ENCODE measurements around the gene AP1G1. TPM values are rescaled to one million over a fixed set of nuclear protein-coding genes. Genes with fewer than 3 reads are reported as not detected.

AP1G1 gene
- total and polyA plus RNA-seq, 2 of the 8 experiments (the other 6 are each of a cell fraction or from before 2014, with no cell fraction given): 43.9 to 68.4 TPM

GRCh38 chr16:71734511-71734910, 74.1 kb downstream of the AP1G1 start:
- Histone ChIP-seq H3K4me2 (ENCODE audit: insufficient read depth in 1 of 2, low read depth in 2 of 2, low read length in 2 of 2) (no peak overlapping the region), H3K27me3 (replicated peaks in 1 of 4; ENCODE audit: control insufficient read depth in 3 of 4, extremely low read depth in 1 of 4, insufficient read depth in 3 of 4, low read length in 3 of 4) (no peaks in the 10 kb centered on the region), H2BK5ac (ENCODE audit: low read depth, low read length) (no peak overlapping the region), H2AK5ac (ENCODE audit: low read depth, low read length) (no peak overlapping the region), H2BK120ac (replicated peaks; ENCODE audit: low read depth, low read length) (no peak overlapping the region), H3K4me3 (ENCODE audit: extremely low read depth in 1 of 4, insufficient read depth in 2 of 4, low read depth in 3 of 4, low read length in 4 of 4) (no peak overlapping the region), H4K5ac (ENCODE audit: insufficient read length, low read depth, low read length) (no peak overlapping the region), H4K91ac (replicated peaks; ENCODE audit: insufficient read length, low read length) (no peak overlapping the region), H2BK20ac (ENCODE audit: low read length) (no peak overlapping the region), H3K9me3 (ENCODE audit: insufficient read depth in 2 of 2, low read depth in 1 of 2, low read length in 1 of 2) (no peaks in the 10 kb centered on the region), H3K79me1 (ENCODE audit: low read depth, low read length) (no peaks in the 10 kb centered on the region), H3K56ac (replicated peaks; ENCODE audit: insufficient read length, low read depth, low read length) (no peak overlapping the region), H4K20me1 (replicated peaks in 1 of 2; ENCODE audit: control insufficient read depth in 1 of 2, insufficient read depth in 2 of 2, low read length in 2 of 2) (no peaks in the 10 kb centered on the region), H3K14ac (ENCODE audit: insufficient read length) (no peak overlapping the region), H2BK15ac (ENCODE audit: low read length) (no peak overlapping the region), H3K23me2 (ENCODE audit: low read depth, low read length) (no peaks in the 10 kb centered on the region), H3K27ac (ENCODE audit: low read depth, low read length) (no peak overlapping the region), H3K9ac (replicated peaks in 1 of 4; ENCODE audit: extremely low read depth in 1 of 4, low read depth in 3 of 4, low read length in 3 of 4) (no peak overlapping the region), H3K4ac (replicated peaks; ENCODE audit: insufficient read length, low read depth, low read length) (no peak overlapping the region), H3K23ac (ENCODE audit: insufficient read length) (no peak overlapping the region), H3K18ac (ENCODE audit: extremely low read depth, low read length) (no peak overlapping the region), H3K4me1 (replicated peaks in 1 of 4; ENCODE audit: control insufficient read depth in 3 of 4, insufficient read depth in 4 of 4, low read length in 3 of 4) (no peaks in the 10 kb centered on the region; a peak in 1 of 7 replicates), H2BK12ac (ENCODE audit: low read depth, low read length) (no peak overlapping the region), H2AFZ (ENCODE audit: low read length) (no peak overlapping the region), H3K36me3 (ENCODE audit: control insufficient read depth in 2 of 4, insufficient read depth in 4 of 4, low read length in 3 of 4) (peaks cover 7 to 62% (median 37%) of the 10 kb centered on the region in 4 experiments; a peak in 7 of 8 replicates), H4K8ac (ENCODE audit: extremely low read depth, insufficient read depth, low read length) (no peak overlapping the region), H3K79me2 (ENCODE audit: control insufficient read depth in 1 of 2, insufficient read depth in 2 of 2, low read length in 2 of 2) (no peaks in the 10 kb centered on the region)
- ChIA-PET POLR2A (ENCODE audit: partially characterized antibody) (no interaction called here), CTCF (ENCODE audit: partially characterized antibody) (interaction anchor here (1.1 to 1.2 kb wide), 2 partner anchors 8 to 227 kb away, joined by 3 read pairs; no protein-coding TSS in a partner anchor)
- TF ChIP-seq, protein P1, sequence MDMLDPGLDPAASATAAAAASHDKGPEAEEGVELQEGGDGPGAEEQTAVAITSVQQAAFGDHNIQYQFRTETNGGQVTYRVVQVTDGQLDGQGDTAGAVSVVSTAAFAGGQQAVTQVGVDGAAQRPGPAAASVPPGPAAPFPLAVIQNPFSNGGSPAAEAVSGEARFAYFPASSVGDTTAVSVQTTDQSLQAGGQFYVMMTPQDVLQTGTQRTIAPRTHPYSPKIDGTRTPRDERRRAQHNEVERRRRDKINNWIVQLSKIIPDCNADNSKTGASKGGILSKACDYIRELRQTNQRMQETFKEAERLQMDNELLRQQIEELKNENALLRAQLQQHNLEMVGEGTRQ (IDR thresholded peaks at IDR 0.05; ENCODE audit: low read length): no peak
- TF ChIP-seq MAFK (IDR thresholded peaks at IDR 0.05; ENCODE audit: low read depth, low read length): no peak
- no peak for TF ChIP-seq RNF2 (IDR thresholded peaks at IDR 0.05; ENCODE audit: borderline replicate concordance, low read depth, low read length, missing control alignments, poor library complexity, severe bottlenecking)
- TF ChIP-seq KDM5A (IDR thresholded peaks at IDR 0.05; ENCODE audit: low read length): no peak
- TF ChIP-seq SP2 (IDR thresholded peaks at IDR 0.05; ENCODE audit: low read length): no peak
- TF ChIP-seq PHF8 (conservative IDR thresholded peaks at IDR 0.05; ENCODE audit: low read depth, low read length): no peak
- TF ChIP-seq TAF7 (optimal IDR thresholded peaks at IDR 0.05; ENCODE audit: borderline replicate concordance, low read depth, low read length): no peak
- no peak for TF ChIP-seq YY1 (IDR thresholded peaks at IDR 0.05; ENCODE audit: low read depth, low read length)
- no peak for TF ChIP-seq ASH2L (IDR thresholded peaks at IDR 0.05; ENCODE audit: low read length)
- TF ChIP-seq EGR1 (IDR thresholded peaks at IDR 0.05; ENCODE audit: borderline replicate concordance, low read depth, low read length): no peak
- TF ChIP-seq BRCA1 (IDR thresholded peaks at IDR 0.05; ENCODE audit: low read depth, low read length): no peak
- TF ChIP-seq TEAD4 (IDR thresholded peaks at IDR 0.05; ENCODE audit: low read depth, low read length): no peak
- TF ChIP-seq HDAC2 (IDR thresholded peaks at IDR 0.05; ENCODE audit: borderline replicate concordance in 1 of 2, low read depth in 2 of 2, low read length in 2 of 2): no peak
- FAIRE-seq: no peak
- no peak for DNase-seq (ENCODE audit: low read depth in 1 of 2, low spot score in 2 of 2)
- 95% methylated on average over 5 of the region's 5 CpGs; no CpG with 5 or more reads in 1 of the 2 experiments for WGBS, 2 experiments (ENCODE audit: extremely low coverage in 1 of 2, insufficient coverage in 1 of 2, insufficient read length in 1 of 2, insufficient replicate concordance in 2 of 2, low coverage in 1 of 2, low lambda C conversion rate in 2 of 2, missing lambda C conversion rate in 1 of 2)
